Measurements from ENCODE around the gene PIF1. TPM values are rescaled to one million over a fixed set of nuclear protein-coding genes. Genes with fewer than 3 reads are reported as not detected.

Gene PIF1
- total and polyA plus RNA-seq, 2 of the 4 experiments (the other 2 are of a cell fraction), result 3.9 to 19.9 TPM

DNA sequence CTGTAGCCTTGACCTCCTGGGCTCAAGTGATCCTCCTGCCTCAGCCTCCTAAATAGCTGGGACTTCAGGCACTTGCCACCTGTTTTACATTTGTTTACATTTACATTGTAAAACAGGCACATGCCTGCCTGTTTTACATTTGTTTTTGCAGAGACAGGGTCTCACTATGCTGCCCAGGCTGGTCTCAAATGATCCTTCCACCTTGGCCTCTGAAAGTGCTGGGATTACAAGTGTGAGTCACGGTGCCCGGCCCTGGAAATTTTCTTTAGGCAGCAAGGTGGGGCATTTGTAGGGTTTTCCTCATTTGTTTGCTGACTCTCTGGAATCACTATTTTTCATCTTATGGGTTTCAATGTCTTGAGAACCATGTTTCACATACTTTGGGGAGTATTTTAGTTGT lies 25.0 kb downstream of the PIF1 start:
- H3K14ac ChIP-seq (replicated peaks; ENCODE audit: low read depth, low read length), result no peak overlapping the region
- no peak overlapping the region for H3K23ac ChIP-seq (ENCODE audit: low read depth, low read length)
- H3K27ac ChIP-seq (ENCODE audit: insufficient read depth, low read length), result no peak overlapping the region
- H4K91ac ChIP-seq (ENCODE audit: insufficient read depth, low read depth, low read length), result no peak overlapping the region
- in situ Hi-C loops (cut with MboI; ENCODE audit: low sequenced_read_pairs), result no loop called here
- H3K4me2 ChIP-seq (ENCODE audit: low read depth, low read length), result no peak overlapping the region
- no peak overlapping the region for H2BK120ac ChIP-seq (ENCODE audit: low read depth, low read length)
- H3K9me3 ChIP-seq (ENCODE audit: control insufficient read depth, insufficient read depth, low read length), result no peaks in the 10 kb centered on the region
- H3K4me3 ChIP-seq (ENCODE audit: insufficient read depth, low read depth, low read length), result no peak overlapping the region
- H2BK5ac ChIP-seq (ENCODE audit: low read depth, low read length, poor library complexity, severe bottlenecking), result no peak overlapping the region
- no peak overlapping the region for H3K9ac ChIP-seq (ENCODE audit: low read depth, low read length)
- H3K27me3 ChIP-seq (ENCODE audit: control insufficient read depth, insufficient read depth, low read length), result no peaks in the 10 kb centered on the region
- BruUV-seq (replicated peaks), result no TSS peak
- TF ChIP-seq RCOR1 (IDR thresholded peaks at IDR 0.05; ENCODE audit: insufficient replicate concordance, low read length) (no peak), CTCF (conservative IDR thresholded peaks at IDR 0.05; ENCODE audit: low read depth, low read length) (no peak), POLR2A (IDR thresholded peaks at IDR 0.05; ENCODE audit: low read depth, low read length) (no peak), CEBPB (IDR thresholded peaks at IDR 0.05; ENCODE audit: low read depth, low read length) (no peak), RAD21 (IDR thresholded peaks at IDR 0.05; ENCODE audit: low read length) (no peak), FOS (IDR thresholded peaks at IDR 0.05; ENCODE audit: low read depth, low read length) (no peak), SMC3 (IDR thresholded peaks at IDR 0.05; ENCODE audit: low read depth, low read length) (no peak), CHD1 (IDR thresholded peaks at IDR 0.05; ENCODE audit: low read depth, low read length) (no peak), BHLHE40 (IDR thresholded peaks at IDR 0.05; ENCODE audit: low read depth, low read length) (no peak), NFE2L2 (IDR thresholded peaks at IDR 0.05; ENCODE audit: low read depth, low read length) (no peak), MXI1 (IDR thresholded peaks at IDR 0.05; ENCODE audit: borderline replicate concordance, low read depth, low read length) (no peak), MAFK (IDR thresholded peaks at IDR 0.05; ENCODE audit: low read depth, low read length) (no peak)
- TF ChIP-seq, protein P1, sequence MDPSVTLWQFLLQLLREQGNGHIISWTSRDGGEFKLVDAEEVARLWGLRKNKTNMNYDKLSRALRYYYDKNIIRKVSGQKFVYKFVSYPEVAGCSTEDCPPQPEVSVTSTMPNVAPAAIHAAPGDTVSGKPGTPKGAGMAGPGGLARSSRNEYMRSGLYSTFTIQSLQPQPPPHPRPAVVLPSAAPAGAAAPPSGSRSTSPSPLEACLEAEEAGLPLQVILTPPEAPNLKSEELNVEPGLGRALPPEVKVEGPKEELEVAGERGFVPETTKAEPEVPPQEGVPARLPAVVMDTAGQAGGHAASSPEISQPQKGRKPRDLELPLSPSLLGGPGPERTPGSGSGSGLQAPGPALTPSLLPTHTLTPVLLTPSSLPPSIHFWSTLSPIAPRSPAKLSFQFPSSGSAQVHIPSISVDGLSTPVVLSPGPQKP (IDR thresholded peaks at IDR 0.05; ENCODE audit: borderline replicate concordance, low read depth, low read length), result no peak
- TF ChIP-seq, protein P2, sequence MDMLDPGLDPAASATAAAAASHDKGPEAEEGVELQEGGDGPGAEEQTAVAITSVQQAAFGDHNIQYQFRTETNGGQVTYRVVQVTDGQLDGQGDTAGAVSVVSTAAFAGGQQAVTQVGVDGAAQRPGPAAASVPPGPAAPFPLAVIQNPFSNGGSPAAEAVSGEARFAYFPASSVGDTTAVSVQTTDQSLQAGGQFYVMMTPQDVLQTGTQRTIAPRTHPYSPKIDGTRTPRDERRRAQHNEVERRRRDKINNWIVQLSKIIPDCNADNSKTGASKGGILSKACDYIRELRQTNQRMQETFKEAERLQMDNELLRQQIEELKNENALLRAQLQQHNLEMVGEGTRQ (IDR thresholded peaks at IDR 0.05; ENCODE audit: low read depth, low read length), result no peak
- no peak overlapping the region for H2BK20ac ChIP-seq (ENCODE audit: low read depth, low read length)
- no peak overlapping the region for H2AK5ac ChIP-seq (ENCODE audit: low read depth, low read length)
- DNase-seq, result no peak
- H3K36me3 ChIP-seq (ENCODE audit: control insufficient read depth, insufficient read depth, low read length), result no peaks in the 10 kb centered on the region
- no peak overlapping the region for H4K5ac ChIP-seq (ENCODE audit: low read depth, low read length)
- H2AFZ ChIP-seq (replicated peaks; ENCODE audit: low read length, poor library complexity), result no peak overlapping the region
- H3K9me1 ChIP-seq (ENCODE audit: insufficient read depth, low read length), result peaks cover 4% of the 10 kb centered on the region; the same call in 1 of the 2 replicates
- no CpG with 5 or more reads among the region's 2 CpGs for WGBS, 2 experiments (ENCODE audit: extremely low coverage in 2 of 2, insufficient read length in 1 of 2)
- no peak overlapping the region for H2AK9ac ChIP-seq (replicated peaks; ENCODE audit: low read depth, low read length, poor library complexity)
- no peak overlapping the region for H3K56ac ChIP-seq (ENCODE audit: extremely low read depth, insufficient read depth, low read length)
- no peak for ATAC-seq (ENCODE audit: low read depth)
- CTCF ChIA-PET, result interaction anchor here (1.1 kb wide), 1 partner anchor 9 kb away, joined by 3 read pairs; no protein-coding TSS in a partner anchor
- no peak overlapping the region for H2BK15ac ChIP-seq (ENCODE audit: low read depth, low read length)
- H4K20me1 ChIP-seq (ENCODE audit: insufficient read depth, low read length), result no peaks in the 10 kb centered on the region
- dilution Hi-C loops (cut with HindIII; ENCODE audit: low sequenced_read_pairs, unreplicated experiment), result no loop called here
- no peak overlapping the region for H3K18ac ChIP-seq (ENCODE audit: low read depth, low read length)
- POLR2A ChIA-PET (ENCODE audit: unreplicated experiment), result no interaction called here
- intact Hi-C loops (cut with micrococcal nuclease), result no loop called here
- peaks cover 6% of the 10 kb centered on the region for H3K4me1 ChIP-seq (ENCODE audit: control insufficient read depth, insufficient read depth, low read length)
- H3K4ac ChIP-seq (ENCODE audit: low read depth, low read length), result no peak overlapping the region
- no peaks in the 10 kb centered on the region for H3K79me1 ChIP-seq (ENCODE audit: low read depth in 1 of 2, low read length in 2 of 2)
- H4K8ac ChIP-seq (ENCODE audit: low read depth in 2 of 2, low read length in 2 of 2), result no peak overlapping the region

Data from IMR-90 (cell line).